Activated T-cell treated with anti-CD3 and anti-CD28 coated beads, Interleukin-2, amount 50 U/mL, for 1 hour (primary cell): Measurements from ENCODE around the gene FASN.

ENCODE experiments used
- DNase-seq: peaks from one replicate; pipeline ENCODE4 v3.0.0-alpha.2; 2020

FASN gene

DNA sequence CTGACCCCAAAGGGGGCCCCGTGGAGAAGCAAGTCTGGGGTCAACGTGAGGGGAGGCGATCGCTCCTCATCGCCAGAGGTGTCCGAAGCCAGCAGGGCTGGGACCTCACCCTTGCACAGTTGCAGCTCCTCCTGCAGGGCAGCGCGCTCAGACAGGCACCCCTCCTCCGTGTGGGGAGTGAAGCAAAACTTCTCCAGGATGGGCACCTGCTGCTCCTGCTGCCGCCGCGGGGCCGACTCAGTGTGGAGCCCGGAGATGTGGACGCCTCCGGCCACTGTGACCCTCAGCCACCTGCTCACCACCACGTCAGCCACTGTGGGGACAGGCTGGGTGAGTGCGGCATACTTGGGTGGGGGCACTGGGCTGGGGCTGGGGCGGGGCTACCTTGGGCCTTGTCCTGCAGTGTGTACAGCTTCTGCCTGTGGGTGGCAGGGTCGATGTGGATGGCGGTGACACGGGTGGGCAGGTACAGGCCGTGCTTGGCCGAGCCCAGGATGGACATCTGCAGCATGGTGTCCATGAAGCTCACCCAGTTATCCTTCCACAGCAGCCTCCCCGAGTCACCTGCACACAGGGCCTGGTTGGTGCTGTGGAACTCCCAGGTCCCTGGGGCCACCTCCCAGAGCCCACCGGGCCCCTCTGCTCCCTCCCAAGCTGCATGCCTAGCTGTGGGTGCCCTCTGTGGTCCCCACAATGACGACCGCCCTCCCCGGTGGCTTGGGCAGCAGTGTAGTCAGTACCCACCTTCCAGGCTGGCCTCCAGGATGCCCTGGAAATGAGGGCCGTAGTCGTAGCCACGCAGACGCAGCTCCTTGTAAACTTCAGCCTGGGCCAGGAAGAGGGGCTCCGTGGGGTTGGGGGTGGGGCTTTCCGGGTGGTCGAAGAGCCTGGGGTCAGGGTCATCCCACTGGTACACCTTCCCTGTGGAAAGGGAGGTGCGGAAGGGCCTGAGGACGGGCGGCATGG is 10.8 kb downstream of the FASN start:
- no peak for DNase-seq

GRCh38 chr17:82085931-82086764 is 11.9 kb downstream of the FASN start:
- DNase-seq, result no peak

GRCh38 chr17:82085031-82085861 is 12.8 kb downstream of the FASN start:
- DNase-seq, result no peak

GRCh38 chr17:82084373-82085030 is 13.5 kb downstream of the FASN start:
- DNase-seq, result no peak

GRCh38 chr17:82083533-82084359 is 14.3 kb downstream of the FASN start:
- DNase-seq, result no peak

DNA sequence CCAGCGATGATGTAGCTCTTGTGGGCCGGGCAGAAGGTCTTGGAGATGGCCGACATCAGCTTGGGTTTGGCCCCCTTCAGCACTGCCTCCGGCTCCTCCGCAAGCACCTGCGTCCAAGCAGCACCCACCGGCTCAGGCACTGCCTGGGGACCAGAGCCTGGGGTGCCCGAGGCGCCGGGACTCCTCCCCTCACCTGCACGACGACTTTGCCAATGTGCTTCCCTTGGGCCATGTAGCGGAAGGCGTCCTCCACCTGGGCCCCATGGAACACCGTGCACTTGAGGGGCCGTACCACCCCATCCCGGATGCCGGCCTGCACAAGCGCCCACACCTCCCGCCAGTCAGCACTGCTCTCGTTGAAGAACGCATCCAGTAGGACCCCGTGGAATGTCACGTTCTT is 15.0 kb downstream of the FASN start:
- no peak for DNase-seq

- no peak for DNase-seq
These were observed 15.6 kb downstream of the FASN start for GRCh38 chr17:82082456-82082855.

DNA sequence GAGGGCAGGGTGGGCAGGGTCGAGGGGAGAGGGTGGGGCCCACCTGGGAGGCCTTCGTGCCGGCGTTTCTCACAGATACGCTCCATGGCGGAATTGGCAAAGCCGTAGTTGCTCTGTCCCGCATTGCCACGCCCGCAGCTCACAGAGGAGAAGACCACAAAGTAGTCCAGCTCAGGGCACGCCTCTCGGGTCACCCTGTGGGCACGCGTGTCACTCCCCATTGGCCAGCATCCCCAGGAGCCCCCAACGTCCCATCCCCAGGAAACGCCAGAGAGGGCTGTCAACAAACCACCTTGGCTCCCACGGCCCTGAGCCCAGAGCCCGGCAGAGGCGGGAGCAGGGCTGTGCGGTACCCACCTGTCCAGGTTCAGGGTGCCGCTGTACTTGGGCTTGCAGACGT is 16.1 kb downstream of the FASN start:
- no peak for DNase-seq

GRCh38 chr17:82081546-82081945 is 16.5 kb downstream of the FASN start:
- DNase-seq, result no peak

- no peak for DNase-seq
These were observed 17.1 kb downstream of the FASN start for GRCh38 chr17:82080789-82081464.

DNA sequence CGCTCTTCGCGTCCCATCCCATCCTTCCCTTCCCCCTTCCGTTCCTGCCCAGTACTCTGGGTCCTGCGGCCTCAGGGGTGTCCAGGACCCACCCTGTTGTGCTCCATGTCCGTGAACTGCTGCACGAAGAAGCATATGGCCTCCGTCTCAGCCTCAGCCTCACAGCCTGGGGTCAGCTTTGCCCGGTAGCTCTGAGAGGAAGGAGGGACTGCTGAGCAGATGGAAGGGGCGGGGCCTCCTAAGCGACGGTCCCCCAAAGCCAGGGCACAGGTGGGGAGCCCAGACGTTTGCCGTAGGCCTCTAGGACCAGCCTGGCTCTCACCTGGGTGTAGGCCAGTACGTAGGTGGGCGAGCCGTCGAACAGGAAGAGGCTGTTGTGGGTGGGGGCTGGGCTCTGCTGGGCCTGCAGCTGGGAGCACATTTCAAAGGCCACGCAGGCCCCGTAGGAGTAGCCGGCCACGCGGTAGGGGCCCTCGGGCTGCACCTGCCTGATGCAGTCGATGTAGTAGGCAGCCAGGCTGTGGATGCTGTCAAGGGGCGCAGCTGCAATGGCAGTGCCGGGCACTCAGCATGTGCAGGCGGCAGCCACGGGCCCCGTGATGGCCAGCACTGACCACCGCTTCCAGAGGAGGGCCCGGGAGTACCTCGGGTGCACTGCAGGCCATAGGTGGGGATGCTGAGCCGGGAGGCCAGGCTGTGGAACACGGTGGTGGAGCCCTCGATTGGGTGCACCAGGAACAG is 17.8 kb downstream of the FASN start:
- no peak for DNase-seq

DNA sequence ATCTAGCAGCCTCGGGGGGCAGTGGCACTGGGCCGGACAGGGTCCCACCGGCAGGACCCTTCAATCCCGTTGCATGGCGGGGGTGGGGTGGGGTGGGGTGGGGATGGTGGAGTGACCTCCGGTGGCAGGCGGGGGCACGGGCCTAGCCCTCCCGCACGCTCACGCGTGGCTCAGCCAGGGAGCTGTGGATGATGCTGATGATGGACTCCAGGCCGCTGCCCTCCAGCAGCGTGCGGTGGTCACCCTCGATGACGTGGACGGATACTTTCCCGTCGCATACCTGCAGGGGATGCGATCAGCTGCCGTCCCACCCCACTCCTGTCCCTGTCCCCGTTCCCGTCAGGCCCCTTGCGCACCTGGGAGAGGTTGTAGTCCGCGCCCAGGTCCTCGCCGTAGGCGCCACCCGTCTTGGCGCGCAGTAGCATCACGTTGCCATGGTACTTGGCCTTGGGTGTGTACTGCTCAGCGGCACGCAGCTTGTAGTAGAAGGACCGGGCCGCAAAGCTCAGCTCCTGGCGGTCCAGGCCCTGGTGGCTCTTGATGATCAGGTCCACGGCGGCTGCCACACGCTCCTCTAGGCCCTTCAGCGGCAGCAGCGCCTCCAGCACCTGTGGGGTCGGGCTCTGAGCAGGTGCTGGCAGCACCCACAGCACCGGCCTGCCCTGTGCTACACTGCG is 18.9 kb downstream of the FASN start:
- DNase-seq, result no peak

DNA sequence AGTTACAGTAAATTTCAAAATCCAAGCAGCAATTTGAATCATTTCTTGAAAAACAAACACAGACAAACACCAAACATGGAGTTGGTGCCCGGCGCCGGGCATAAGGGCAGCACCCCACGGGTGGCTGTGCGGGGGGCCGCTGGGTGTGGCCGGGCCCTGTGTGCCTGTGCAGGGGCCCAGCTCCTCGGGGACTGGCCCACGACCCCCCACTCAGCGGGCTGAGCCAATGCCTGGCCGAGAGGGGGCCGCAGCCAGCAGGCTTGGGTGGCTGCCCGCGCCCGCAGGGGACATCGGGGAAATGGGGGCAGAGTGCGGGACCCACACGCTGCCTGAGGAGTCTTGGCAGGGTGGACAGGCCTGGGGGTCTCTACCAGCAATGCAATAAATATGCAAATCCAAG is 19.6 kb downstream of the FASN start:
- no peak for DNase-seq

DNA sequence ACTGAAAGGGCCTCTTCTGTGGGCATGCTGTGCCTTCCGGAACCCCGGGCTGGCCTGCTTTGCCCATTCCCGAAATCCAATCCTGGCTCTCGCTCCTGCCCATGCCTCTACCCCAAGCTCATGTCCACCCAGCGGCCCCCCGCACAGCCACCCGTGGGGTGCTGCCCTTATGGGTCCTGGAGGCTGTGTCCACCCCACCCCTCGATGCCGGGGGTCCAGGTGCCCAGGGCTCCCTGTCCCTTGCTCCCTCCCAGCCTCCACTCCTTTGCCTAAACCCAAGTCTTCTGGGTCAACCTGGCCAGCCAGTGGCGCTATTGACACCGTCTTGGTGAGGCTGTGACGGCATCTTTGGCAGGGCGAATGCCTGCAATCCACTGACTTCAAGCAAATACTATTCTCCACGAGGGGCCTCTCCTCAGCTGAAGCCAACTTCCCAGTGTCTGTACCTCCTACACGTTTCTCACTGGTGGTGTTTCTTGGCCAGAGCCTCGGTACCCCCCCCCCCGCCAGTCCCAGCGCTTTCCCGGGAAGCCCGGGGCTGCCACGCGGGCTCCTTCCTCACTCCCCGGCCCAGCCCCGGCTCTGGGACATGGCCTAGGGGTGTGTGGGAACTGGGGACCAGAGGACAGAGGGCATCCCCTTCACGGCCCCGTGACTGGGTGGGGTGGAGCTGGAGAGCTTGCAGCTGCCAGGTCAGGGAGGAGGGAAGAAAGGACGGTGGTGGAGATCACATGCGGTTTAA is 20.2 kb downstream of the FASN start:
- no peak for DNase-seq

DNA sequence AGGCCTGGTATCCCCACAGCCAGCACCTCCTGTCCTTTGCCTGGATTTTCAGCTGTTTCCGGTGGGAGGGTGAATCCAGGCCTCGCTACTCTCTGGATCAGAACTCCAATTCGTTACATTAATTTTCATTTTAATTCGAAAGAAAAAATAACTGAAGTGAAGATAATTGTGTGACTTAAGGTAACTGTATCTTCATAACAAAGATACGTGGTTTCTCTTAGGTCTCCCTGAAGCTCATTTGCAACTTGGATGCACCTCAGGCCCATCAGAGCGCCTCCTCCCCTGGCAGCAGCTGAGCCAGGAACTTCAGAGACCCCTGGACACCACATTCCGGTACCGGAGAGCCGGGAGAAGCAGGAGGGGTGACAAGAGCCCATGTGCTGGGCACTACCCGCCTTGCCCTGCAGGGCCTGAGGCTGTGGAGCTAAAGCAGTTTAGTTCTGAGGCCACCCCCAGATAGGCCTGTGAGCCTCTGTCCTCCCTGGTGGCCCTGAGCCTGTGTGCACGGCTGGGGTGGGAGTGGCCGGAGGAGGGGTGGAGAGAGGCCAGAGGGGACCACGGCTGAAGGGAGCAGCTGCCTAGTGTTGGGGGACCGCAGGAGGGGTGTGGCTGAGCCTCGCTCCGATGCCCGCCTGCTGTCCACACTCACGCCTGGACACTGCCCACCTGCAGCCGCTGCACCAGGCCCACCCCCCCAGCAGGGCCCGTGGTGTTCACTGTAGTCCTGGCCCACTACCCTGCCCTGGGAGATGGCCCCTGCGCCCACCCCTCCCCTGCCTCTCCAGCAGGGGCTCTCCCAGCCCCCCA is 21.0 kb downstream of the FASN start:
- no peak for DNase-seq

- no peak for DNase-seq
These were observed 21.8 kb downstream of the FASN start for GRCh38 chr17:82076018-82076784.

DNA sequence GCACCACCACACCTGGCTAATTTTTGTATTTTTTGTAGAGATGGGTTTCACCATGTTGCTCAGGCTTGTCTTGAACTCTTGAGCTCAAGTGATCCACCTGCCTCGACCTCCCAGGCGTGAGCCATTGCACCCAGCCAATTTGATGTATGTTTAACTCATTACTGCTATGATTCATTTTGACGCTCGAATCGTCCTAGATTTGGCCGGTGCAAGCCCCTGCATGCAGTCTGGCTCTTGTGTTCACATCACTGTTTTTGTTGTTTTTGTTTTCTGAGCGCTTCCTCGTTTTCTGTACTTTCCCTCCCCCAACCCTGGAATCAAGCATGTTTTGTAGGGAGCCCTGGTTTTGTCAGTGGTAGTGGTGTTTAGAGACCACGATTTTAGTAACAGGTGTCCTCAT is 24.6 kb downstream of the FASN start:
- DNase-seq, result no peak
